Esophagus squamous epithelium (tissue), 5 donors: ENCODE data around the gene KLHL29. TPM values are rescaled to one million over a fixed set of nuclear protein-coding genes. Genes with fewer than 3 reads are reported as not detected.

ENCODE experiments used
- DNase-seq: peaks from one replicate; lab custom pipeline; 2025; lab: John Stamatoyannopoulos, UW
- H3K27ac ChIP-seq, 4 donors: fragments of 200-600 bp; sonication (generic); one replicate each; pipeline ENCODE4 v1.5.1; 2016 to 2019; ENCODE audit warnings: mild to moderate bottlenecking in 1 of 4
- H3K27me3 ChIP-seq, 4 donors: fragments of 200-600 bp; sonication (generic); 1 replicate in 3 of 4; 2 replicates in 1 of 4; pipeline versions ENCODE4 v1.5.1 to v1.6.0; 2017 to 2021; ENCODE audit warnings: antibody characterized with exemption in 1 of 4
- H3K36me3 ChIP-seq, 3 donors: fragments of 200-600 bp; sonication (generic); one replicate each; pipeline ENCODE4 v1.5.1; 2016 to 2019
- H3K4me1 ChIP-seq, 3 donors: fragments of 200-600 bp; sonication (generic); one replicate each; pipeline ENCODE4 v1.5.1; 2017 to 2019
- H3K4me3 ChIP-seq, 4 donors: fragments of 200-600 bp; sonication (generic); 1 replicate in 3 of 4; 2 replicates in 1 of 4; pipeline ENCODE4 v1.5.1; 2016 to 2019; ENCODE audit warnings: mild to moderate bottlenecking in 2 of 4, moderate library complexity in 1 of 4
- H3K9me3 ChIP-seq, 3 donors: fragments of 200-600 bp; sonication (generic); one replicate each; pipeline ENCODE4 v1.5.1; 2016 to 2019
- POLR2A ChIP-seq, 4 donors: fragments of 450-650 bp; IDR thresholded peaks; one replicate each; pipeline ENCODE4 v1.6.1; 2017; ENCODE audit warnings: antibody characterized with exemption in 4 of 4, mild to moderate bottlenecking in 4 of 4, moderate library complexity in 3 of 4
- WGBS, 2 donors: methylation state at CpG; one replicate each; pipeline ENCODE4 v1.1.5; 2018; 5-methylcytosine and 5-hydroxymethylcytosine counted together
- intact Hi-C: fragments of 100-400 bp; cut with DNase I; formaldehyde crosslinking; loops from one replicate; pipeline ENCODE4 v1.15.0; 2022
- total RNA-seq, 4 donors: library from RNA; depleted of rRNA; stranded (reverse); fragments of >200 nt; gene quantifications; one replicate each; pipeline ENCODE4 v1.1.0, GENCODE V29; 2016
- TF ChIP-seq, protein P1 (sequence below), 6 experiments: fragments of 450-650 bp in 4 of 6; fragments of 200-600 bp in 2 of 6; sonication (generic) in 2 of 6; IDR thresholded peaks; one replicate each; pipeline ENCODE4 v1.5.1; 2016 to 2019; ENCODE audit warnings: antibody characterized with exemption in 6 of 6, mild to moderate bottlenecking in 4 of 6, moderate library complexity in 4 of 6
- donor health status: DM: yes; HTN: yes; CAD: no.

Gene KLHL29
- total RNA-seq, 4 donors from 2014 or later, result 3.4 to 11.8 (median 5.9) TPM

DNA sequence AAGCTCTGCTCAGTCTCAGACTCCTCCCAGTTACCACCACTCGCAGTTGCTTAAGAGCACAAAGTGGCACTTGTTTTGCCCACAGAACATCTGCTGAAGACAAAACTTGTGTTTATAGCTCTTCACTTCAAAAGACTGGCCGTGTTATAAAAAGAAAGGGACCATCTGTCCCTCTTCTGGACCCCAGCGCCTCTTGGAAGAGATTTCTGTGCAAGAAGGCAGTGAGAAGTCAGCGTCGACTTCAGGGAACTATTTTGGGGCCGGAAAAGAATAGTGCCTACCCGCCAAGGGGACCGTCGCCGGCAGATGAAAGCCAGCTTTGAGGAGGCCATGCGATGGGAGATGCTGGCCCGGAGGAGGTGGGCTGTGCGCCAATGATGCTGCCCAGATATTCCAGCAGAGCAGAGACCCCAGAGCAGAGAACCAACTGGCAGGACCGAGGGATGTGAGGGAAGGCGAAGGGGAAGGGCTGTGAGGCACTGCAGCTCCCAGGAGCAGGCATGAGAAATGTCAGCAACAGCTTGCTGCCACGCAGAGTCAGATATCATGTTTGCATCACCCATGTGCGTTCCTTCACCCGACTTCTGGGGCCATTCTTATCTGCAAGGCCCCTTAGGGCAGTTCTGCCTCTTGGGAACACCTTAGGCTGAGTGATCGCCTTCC lies 271.1 kb downstream of the KLHL29 start:
- 87 to 88% methylated on average over 18 of the region's 19 CpGs for WGBS, 2 donors
- Histone ChIP-seq H3K27me3 (no peaks in the 10 kb centered on the region), H3K27ac (no peak overlapping the region), H3K4me3 (no peak overlapping the region), H3K9me3 (no peaks in the 10 kb centered on the region), H3K4me1 (peaks cover 0 to 36% (median 4%) of the 10 kb centered on the region in 3 donors), H3K36me3 (no peaks in the 10 kb centered on the region)
- no peak for DNase-seq
- no peak for TF ChIP-seq POLR2A (IDR thresholded peaks at IDR 0.05)
- TF ChIP-seq, protein P1, sequence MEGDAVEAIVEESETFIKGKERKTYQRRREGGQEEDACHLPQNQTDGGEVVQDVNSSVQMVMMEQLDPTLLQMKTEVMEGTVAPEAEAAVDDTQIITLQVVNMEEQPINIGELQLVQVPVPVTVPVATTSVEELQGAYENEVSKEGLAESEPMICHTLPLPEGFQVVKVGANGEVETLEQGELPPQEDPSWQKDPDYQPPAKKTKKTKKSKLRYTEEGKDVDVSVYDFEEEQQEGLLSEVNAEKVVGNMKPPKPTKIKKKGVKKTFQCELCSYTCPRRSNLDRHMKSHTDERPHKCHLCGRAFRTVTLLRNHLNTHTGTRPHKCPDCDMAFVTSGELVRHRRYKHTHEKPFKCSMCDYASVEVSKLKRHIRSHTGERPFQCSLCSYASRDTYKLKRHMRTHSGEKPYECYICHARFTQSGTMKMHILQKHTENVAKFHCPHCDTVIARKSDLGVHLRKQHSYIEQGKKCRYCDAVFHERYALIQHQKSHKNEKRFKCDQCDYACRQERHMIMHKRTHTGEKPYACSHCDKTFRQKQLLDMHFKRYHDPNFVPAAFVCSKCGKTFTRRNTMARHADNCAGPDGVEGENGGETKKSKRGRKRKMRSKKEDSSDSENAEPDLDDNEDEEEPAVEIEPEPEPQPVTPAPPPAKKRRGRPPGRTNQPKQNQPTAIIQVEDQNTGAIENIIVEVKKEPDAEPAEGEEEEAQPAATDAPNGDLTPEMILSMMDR (IDR thresholded peaks at IDR 0.05), result no peak
- intact Hi-C loops, result no loop called here

DNA sequence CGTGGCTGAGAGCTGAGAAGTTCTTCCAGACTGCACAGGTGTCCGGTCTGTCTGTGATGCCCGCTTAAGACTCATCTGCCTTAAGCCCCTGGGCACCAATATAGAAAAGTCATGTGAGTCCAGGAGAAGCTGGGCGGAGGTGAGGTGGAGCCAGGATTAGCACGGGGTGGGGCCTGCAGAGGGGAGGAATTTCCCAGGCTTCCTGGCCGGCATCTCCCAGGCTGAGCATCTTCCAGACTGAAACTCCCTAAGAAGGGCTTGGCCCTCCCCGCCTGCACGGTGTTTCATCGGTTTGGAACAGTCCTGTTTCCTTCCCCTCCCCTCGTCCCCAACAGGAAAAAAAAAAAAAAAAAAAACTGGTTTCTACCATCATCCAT lies 271.6 kb downstream of the KLHL29 start:
- Histone ChIP-seq H3K4me3 (no peak overlapping the region), H3K27me3 (no peaks in the 10 kb centered on the region), H3K9me3 (no peaks in the 10 kb centered on the region), H3K27ac (no peak overlapping the region), H3K36me3 (no peaks in the 10 kb centered on the region), H3K4me1 (peaks cover 0 to 32% (median 4%) of the 10 kb centered on the region in 3 donors)
- WGBS, 2 donors, result 25 to 45% methylated on average over 2 to 6 of the region's 10 CpGs
- intact Hi-C loops, result no loop called here
- no peak for DNase-seq
- TF ChIP-seq POLR2A (IDR thresholded peaks at IDR 0.05), result no peak
- TF ChIP-seq, protein P1 (IDR thresholded peaks at IDR 0.05), result no peak

DNA sequence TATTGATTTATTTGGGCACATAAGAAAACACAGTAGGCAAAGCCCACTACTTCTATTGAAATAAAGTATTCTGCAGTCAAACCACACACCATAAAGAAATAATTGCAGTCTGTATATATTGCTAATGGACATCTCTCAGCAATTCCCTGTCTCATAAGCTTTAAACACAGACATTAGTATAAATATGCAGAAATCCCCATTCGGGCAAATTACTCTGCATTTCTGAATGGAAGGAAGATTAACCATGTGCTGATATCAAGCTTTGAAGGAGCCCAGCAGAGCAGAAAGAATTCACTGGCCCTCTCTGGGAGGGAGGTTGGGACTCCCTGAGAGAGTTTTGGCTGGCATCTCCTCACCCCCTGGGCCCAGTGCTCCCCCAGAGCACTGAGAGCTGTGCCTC lies 272.4 kb downstream of the KLHL29 start:
- intact Hi-C loops, result no loop called here
- Histone ChIP-seq H3K9me3 (no peaks in the 10 kb centered on the region), H3K27ac (no peak overlapping the region), H3K27me3 (no peaks in the 10 kb centered on the region), H3K4me1 (peaks cover 0 to 26% (median 4%) of the 10 kb centered on the region in 3 donors), H3K4me3 (no peak overlapping the region), H3K36me3 (no peaks in the 10 kb centered on the region)
- TF ChIP-seq, protein P1 (IDR thresholded peaks at IDR 0.05), result no peak
- TF ChIP-seq POLR2A (IDR thresholded peaks at IDR 0.05), result no peak
- DNase-seq, result no peak
- 91 to 94% methylated on average over 1 of the region's 1 CpG for WGBS, 2 donors

DNA sequence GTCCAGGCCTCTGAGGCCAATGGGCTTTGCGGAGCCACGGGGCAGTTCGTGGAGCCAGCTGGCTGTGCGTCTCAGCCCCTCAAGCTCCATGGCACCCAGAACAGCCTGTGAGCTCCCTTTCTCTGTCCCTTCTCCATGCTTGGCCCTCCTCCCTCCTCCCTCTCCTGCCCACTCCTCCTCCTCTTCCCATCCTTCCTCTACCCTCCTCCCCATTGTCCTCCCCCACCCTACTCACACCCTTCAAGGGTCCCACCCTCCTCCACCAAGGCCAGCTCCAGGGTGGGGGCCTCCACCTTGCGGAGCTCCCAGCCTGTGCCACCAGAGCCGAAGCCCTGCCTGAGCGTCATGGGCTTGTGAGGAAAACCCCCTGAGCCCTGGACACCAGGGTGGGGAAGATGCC lies 273.0 kb downstream of the KLHL29 start:
- Histone ChIP-seq H3K4me1 (peaks cover 0 to 31% (median 4%) of the 10 kb centered on the region in 3 donors), H3K36me3 (no peaks in the 10 kb centered on the region), H3K27ac (no peak overlapping the region), H3K9me3 (no peaks in the 10 kb centered on the region), H3K27me3 (peaks cover 0 to 2% (median 0%) of the 10 kb centered on the region in 4 donors), H3K4me3 (no peak overlapping the region)
- intact Hi-C loops, result no loop called here
- no peak for DNase-seq
- 90 to 95% methylated on average over 3 to 4 of the region's 7 CpGs for WGBS, 2 donors
- no peak for TF ChIP-seq POLR2A (IDR thresholded peaks at IDR 0.05)
- TF ChIP-seq, protein P1 (IDR thresholded peaks at IDR 0.05), result no peak

- no peaks in the 10 kb centered on the region for H3K36me3 ChIP-seq
- intact Hi-C loops, result no loop called here
- H3K27me3 ChIP-seq, result peaks cover 0 to 4% (median 0%) of the 10 kb centered on the region in 4 donors
- no peaks in the 10 kb centered on the region for H3K9me3 ChIP-seq
- H3K27ac ChIP-seq, result no peak overlapping the region
- H3K4me3 ChIP-seq, result no peak overlapping the region
- TF ChIP-seq POLR2A (IDR thresholded peaks at IDR 0.05), result no peak
- TF ChIP-seq, protein P1 (IDR thresholded peaks at IDR 0.05), result no peak
- H3K4me1 ChIP-seq, result peaks cover 3 to 36% (median 9%) of the 10 kb centered on the region in 3 donors
- DNase-seq, result no peak
- WGBS, 2 donors, result 76 to 87% methylated on average over 3 to 12 of the region's 19 CpGs
These were observed 273.5 kb downstream of the KLHL29 start for GRCh38 chr2:23658466-23658942.
